Activated naive CD4-positive, alpha-beta T cell treated with anti-CD3 and anti-CD28 coated beads, Interleukin-2, amount 50 U/mL, for 24 hours (primary cell): Measurements from ENCODE around the gene OSBP2.
"Not testable (repeated sequence)": the region's sequence is repeated elsewhere in the genome, so short reads cannot be mapped to it uniquely, and the experiment has no call there.

Experiments used
- H3K27ac Mint-ChIP-seq: one replicate; pipeline ENCODE4 v1.8.0; 2021; ENCODE audit warnings: mild to moderate bottlenecking, mixed read lengths
- H3K27me3 Mint-ChIP-seq: one replicate; pipeline ENCODE4 v1.8.0; 2021; ENCODE audit warnings: mixed read lengths
- H3K36me3 Mint-ChIP-seq: one replicate; pipeline ENCODE4 v1.8.0; 2021; ENCODE audit warnings: mixed read lengths
- H3K4me1 Mint-ChIP-seq: one replicate; pipeline ENCODE4 v1.8.0; 2021; ENCODE audit warnings: mixed read lengths
- H3K4me3 Mint-ChIP-seq: one replicate; pipeline ENCODE4 v1.8.0; 2021; ENCODE audit warnings: mild to moderate bottlenecking, mixed read lengths
- H3K9me3 Mint-ChIP-seq: one replicate; pipeline ENCODE4 v1.8.0; 2021; ENCODE audit warnings: mixed read lengths

The OSBP2 gene

GRCh38 chr22:30732426-30732825 is 37.8 kb downstream of the OSBP2 start:
- Mint-ChIP-seq H3K27me3 (no peaks in the 10 kb centered on the region), H3K9me3 (no peaks in the 10 kb centered on the region), H3K27ac (no peak overlapping the region), H3K36me3 (no peaks in the 10 kb centered on the region), H3K4me1 (no peaks in the 10 kb centered on the region), H3K4me3 (no peak overlapping the region)

GRCh38 chr22:30733181-30733631 is 38.5 kb downstream of the OSBP2 start:
- Mint-ChIP-seq H3K36me3 (no peaks in the 10 kb centered on the region), H3K4me1 (no peaks in the 10 kb centered on the region), H3K27ac (no peak overlapping the region), H3K4me3 (no peak overlapping the region), H3K9me3 (no peaks in the 10 kb centered on the region), H3K27me3 (no peaks in the 10 kb centered on the region)

- not testable (repeated sequence) for H3K4me3 Mint-ChIP-seq, H3K27me3 Mint-ChIP-seq, H3K9me3 Mint-ChIP-seq, H3K4me1 Mint-ChIP-seq, H3K36me3 Mint-ChIP-seq, H3K27ac Mint-ChIP-seq
These were observed 45.3 kb downstream of the OSBP2 start for GRCh38 chr22:30740007-30740406.

GRCh38 chr22:30740511-30740910 is 45.8 kb downstream of the OSBP2 start:
- not testable (repeated sequence) for H3K4me3 Mint-ChIP-seq, H3K27me3 Mint-ChIP-seq, H3K27ac Mint-ChIP-seq, H3K9me3 Mint-ChIP-seq, H3K36me3 Mint-ChIP-seq
- peaks cover 11% of the 10 kb centered on the region for H3K4me1 Mint-ChIP-seq

- H3K36me3 Mint-ChIP-seq = no peaks in the 10 kb centered on the region
- no peaks in the 10 kb centered on the region for H3K9me3 Mint-ChIP-seq
- H3K27me3 Mint-ChIP-seq = no peaks in the 10 kb centered on the region
- peaks cover 16% of the 10 kb centered on the region for H3K4me1 Mint-ChIP-seq
- no peak overlapping the region for H3K4me3 Mint-ChIP-seq
- no peak overlapping the region for H3K27ac Mint-ChIP-seq
These were observed 47.9 kb downstream of the OSBP2 start for GRCh38 chr22:30742291-30743256.

GRCh38 chr22:30743257-30744020 is 48.8 kb downstream of the OSBP2 start:
- Mint-ChIP-seq H3K27ac (no peak overlapping the region), H3K4me3 (no peak overlapping the region), H3K9me3 (no peaks in the 10 kb centered on the region), H3K36me3 (no peaks in the 10 kb centered on the region), H3K4me1 (peaks cover 16% of the 10 kb centered on the region), H3K27me3 (no peaks in the 10 kb centered on the region)

GRCh38 chr22:30744224-30744623 is 49.5 kb downstream of the OSBP2 start:
- no peaks in the 10 kb centered on the region for H3K36me3 Mint-ChIP-seq
- H3K4me3 Mint-ChIP-seq = no peak overlapping the region
- H3K27me3 Mint-ChIP-seq = no peaks in the 10 kb centered on the region
- H3K4me1 Mint-ChIP-seq = peaks cover 16% of the 10 kb centered on the region
- H3K9me3 Mint-ChIP-seq = no peaks in the 10 kb centered on the region
- no peak overlapping the region for H3K27ac Mint-ChIP-seq

- Mint-ChIP-seq H3K27me3 (no peaks in the 10 kb centered on the region), H3K27ac (no peak overlapping the region), H3K4me1 (peaks cover 10% of the 10 kb centered on the region), H3K4me3 (no peak overlapping the region), H3K36me3 (no peaks in the 10 kb centered on the region), H3K9me3 (no peaks in the 10 kb centered on the region)
These were observed 52.8 kb downstream of the OSBP2 start for GRCh38 chr22:30747493-30747892.

- H3K9me3 Mint-ChIP-seq = no peaks in the 10 kb centered on the region
- no peak overlapping the region for H3K27ac Mint-ChIP-seq
- no peaks in the 10 kb centered on the region for H3K36me3 Mint-ChIP-seq
- no peak overlapping the region for H3K4me3 Mint-ChIP-seq
- H3K4me1 Mint-ChIP-seq = peaks cover 10% of the 10 kb centered on the region
- H3K27me3 Mint-ChIP-seq = no peaks in the 10 kb centered on the region
These were observed 54.6 kb downstream of the OSBP2 start for GRCh38 chr22:30749272-30749671.

- H3K9me3 Mint-ChIP-seq = no peaks in the 10 kb centered on the region
- H3K4me1 Mint-ChIP-seq = peaks cover 9% of the 10 kb centered on the region
- no peak overlapping the region for H3K27ac Mint-ChIP-seq
- no peaks in the 10 kb centered on the region for H3K36me3 Mint-ChIP-seq
- H3K27me3 Mint-ChIP-seq = no peaks in the 10 kb centered on the region
- no peak overlapping the region for H3K4me3 Mint-ChIP-seq
These were observed 55.2 kb downstream of the OSBP2 start for GRCh38 chr22:30749849-30750248.

GRCh38 chr22:30751529-30751928 is 56.9 kb downstream of the OSBP2 start:
- Mint-ChIP-seq H3K4me3 (no peak overlapping the region), H3K36me3 (no peaks in the 10 kb centered on the region), H3K27ac (no peak overlapping the region), H3K9me3 (no peaks in the 10 kb centered on the region), H3K4me1 (no peaks in the 10 kb centered on the region), H3K27me3 (no peaks in the 10 kb centered on the region)

GRCh38 chr22:30752771-30753170 is 58.1 kb downstream of the OSBP2 start:
- no peaks in the 10 kb centered on the region for H3K9me3 Mint-ChIP-seq
- no peaks in the 10 kb centered on the region for H3K36me3 Mint-ChIP-seq
- no peaks in the 10 kb centered on the region for H3K4me1 Mint-ChIP-seq
- H3K27me3 Mint-ChIP-seq = no peaks in the 10 kb centered on the region
- H3K27ac Mint-ChIP-seq = no peak overlapping the region
- H3K4me3 Mint-ChIP-seq = no peak overlapping the region

GRCh38 chr22:30753701-30754100 is 59.0 kb downstream of the OSBP2 start:
- Mint-ChIP-seq H3K27ac (no peak overlapping the region), H3K27me3 (no peaks in the 10 kb centered on the region), H3K4me3 (no peak overlapping the region), H3K4me1 (no peaks in the 10 kb centered on the region), H3K9me3 (no peaks in the 10 kb centered on the region), H3K36me3 (no peaks in the 10 kb centered on the region)

GRCh38 chr22:30754521-30754920 is 59.8 kb downstream of the OSBP2 start:
- H3K36me3 Mint-ChIP-seq = no peaks in the 10 kb centered on the region
- H3K27ac Mint-ChIP-seq = no peak overlapping the region
- no peak overlapping the region for H3K4me3 Mint-ChIP-seq
- no peaks in the 10 kb centered on the region for H3K4me1 Mint-ChIP-seq
- no peaks in the 10 kb centered on the region for H3K9me3 Mint-ChIP-seq
- H3K27me3 Mint-ChIP-seq = no peaks in the 10 kb centered on the region

- Mint-ChIP-seq H3K4me3 (no peak overlapping the region), H3K27ac (no peak overlapping the region), H3K36me3 (no peaks in the 10 kb centered on the region), H3K4me1 (no peaks in the 10 kb centered on the region), H3K9me3 (no peaks in the 10 kb centered on the region), H3K27me3 (no peaks in the 10 kb centered on the region)
These were observed 60.5 kb downstream of the OSBP2 start for GRCh38 chr22:30754971-30755758.
